SH-SY5Y (cell line): ENCODE results near the gene SCAI.

ENCODE experiments used
- GATA2 ChIP-seq: IDR thresholded peaks from 2 replicates; pipeline ENCODE4 v1.6.1; 2011; ENCODE audit warnings: mild to moderate bottlenecking, low read depth, low read length
- GATA3 ChIP-seq: IDR thresholded peaks from 2 replicates; pipeline ENCODE4 v1.6.1; 2011; ENCODE audit warnings: low read depth, mild to moderate bottlenecking, low read length, moderate library complexity

DNA sequence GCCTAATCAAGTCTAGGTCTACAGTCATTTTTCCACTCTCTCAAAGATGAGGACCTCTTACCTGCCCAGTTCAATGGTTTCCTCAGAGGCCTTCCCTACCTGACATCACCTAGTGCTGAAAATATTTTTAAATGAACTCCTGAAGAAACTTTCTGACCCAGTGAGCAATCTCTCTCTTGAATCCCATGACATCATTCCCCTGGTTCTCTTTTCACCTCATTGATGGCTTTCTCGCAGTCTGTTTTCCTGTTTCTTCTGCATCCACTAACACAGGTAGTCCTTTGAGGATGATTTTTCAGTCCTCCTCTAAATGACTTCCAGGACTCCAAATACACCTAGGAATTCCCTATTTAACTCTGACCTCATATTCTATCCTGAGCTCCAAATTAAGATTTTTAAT, 40.3 kb downstream of the SCAI start:
- TF ChIP-seq GATA2: no peak
- no peak for TF ChIP-seq GATA3
